Cardiac septum (tissue), 1 donor: Measurements from ENCODE around the gene SLC46A3. TPM values are rescaled to one million over a fixed set of nuclear protein-coding genes. Genes with fewer than 3 reads are reported as not detected.
A peak's percentile ranks its signal among the peaks of the same experiment; 100 is the strongest.
"Not testable (repeated sequence)": the region's sequence is repeated elsewhere in the genome, so short reads cannot be mapped to it uniquely, and the experiment has no call there.

ENCODE experiments used
- DNase-seq: peaks from one replicate; pipeline ENCODE4 v3.0.0-alpha.2; 2020; ENCODE audit warnings: low spot score
- intact Hi-C: fragments of 100-400 bp; cut with DNase I; formaldehyde crosslinking; loops from one replicate; pipeline ENCODE4 v1.14.0; 2022
- total RNA-seq: library from RNA; stranded (reverse); fragmentation: NEBNext Ultra II Directional; extraction: Animal tissue kit (Norgen Biotek cat#: 25700); gene quantifications from one replicate; pipeline ENCODE4 v1.2.1, GENCODE V29; 2021
- donor health status: DM: no; HTN: no; CAD: no.

SLC46A3 gene
- total RNA-seq, 1 donor from 2014 or later = 9.9 TPM

GRCh38 chr13:28693605-28694491 lies 24.9 kb downstream of the SLC46A3 start:
- intact Hi-C loops, DNase-seq: not testable (repeated sequence)

GRCh38 chr13:28685892-28686291 lies 32.9 kb downstream of the SLC46A3 start:
- intact Hi-C loops = no loop called here
- DNase-seq = no peak

- intact Hi-C loops = no loop called here
- no peak for DNase-seq
These were observed 33.7 kb downstream of the SLC46A3 start for GRCh38 chr13:28685114-28685513.

GRCh38 chr13:28684257-28684656 lies 34.5 kb downstream of the SLC46A3 start:
- DNase-seq = no peak
- intact Hi-C loops = loop anchor here (5.0 kb wide), 1 partner anchor 113 kb away; no protein-coding TSS in a partner anchor

- intact Hi-C loops = loop anchor here (5.0 kb wide), 1 partner anchor 114 kb away; no protein-coding TSS in a partner anchor
- not testable (repeated sequence) for DNase-seq
These were observed 35.6 kb downstream of the SLC46A3 start for GRCh38 chr13:28683169-28683568.

GRCh38 chr13:28680541-28680940 lies 38.2 kb downstream of the SLC46A3 start:
- intact Hi-C loops = loop anchor here (5.0 kb wide), 1 partner anchor 117 kb away; no protein-coding TSS in a partner anchor
- no peak for DNase-seq

- intact Hi-C loops = loop anchor here (5.0 kb wide), 1 partner anchor 118 kb away; no protein-coding TSS in a partner anchor
These were observed 39.1 kb downstream of the SLC46A3 start for GRCh38 chr13:28679628-28680027.

GRCh38 chr13:28678809-28679208 lies 40.0 kb downstream of the SLC46A3 start:
- intact Hi-C loops = no loop called here
- no peak for DNase-seq

More at GRCh38 chr13:28679628-28680027, 39.1 kb downstream of the SLC46A3 start:
- DNase-seq = no peak

- intact Hi-C loops = no loop called here
These were observed 47.5 kb downstream of the SLC46A3 start for GRCh38 chr13:28671126-28671792.

GRCh38 chr13:28666897-28667488 lies 51.8 kb downstream of the SLC46A3 start:
- intact Hi-C loops = no loop called here
- DNase-seq = no peak

More at GRCh38 chr13:28671126-28671792, 47.5 kb downstream of the SLC46A3 start:
- no peak for DNase-seq

- intact Hi-C loops = loop anchor here (5.0 kb wide), 1 partner anchor 58 kb away; the partner anchor contains the start of gene SLC46A3
- no peak for DNase-seq
These were observed 59.2 kb downstream of the SLC46A3 start for GRCh38 chr13:28659621-28659970.

GRCh38 chr13:28658796-28659620 lies 59.8 kb downstream of the SLC46A3 start, which contains the start of gene POMP:
Gene POMP, plus strand, starts transcription at chr13:28659130. Its CDS starts 55 bp downstream, at chr13:28659185.
- DNase-seq = peak; percentile 98
- intact Hi-C loops = loop anchor here (5.0 kb wide), 1 partner anchor 58 kb away; the partner anchor contains the start of gene SLC46A3

- intact Hi-C loops = loop anchor here (5.0 kb wide), 1 partner anchor 59 kb away; the partner anchor contains the start of gene SLC46A3
- no peak for DNase-seq
These were observed 60.3 kb downstream of the SLC46A3 start for GRCh38 chr13:28658539-28658795.

- intact Hi-C loops = loop anchor here (5.0 kb wide), 1 partner anchor 59 kb away; the partner anchor contains the start of gene SLC46A3
- no peak for DNase-seq
These were observed 60.8 kb downstream of the SLC46A3 start for GRCh38 chr13:28657784-28658538.

- DNase-seq = no peak
- intact Hi-C loops = loop anchor here (5.0 kb wide), 1 partner anchor 62 kb away; the partner anchor contains the start of gene SLC46A3
These were observed 63.2 kb downstream of the SLC46A3 start for GRCh38 chr13:28655561-28655960.

- DNase-seq = no peak
- intact Hi-C loops = no loop called here
These were observed 64.5 kb downstream of the SLC46A3 start for GRCh38 chr13:28654276-28654675.

GRCh38 chr13:28653111-28653510 lies 65.7 kb downstream of the SLC46A3 start:
- intact Hi-C loops = no loop called here

GRCh38 chr13:28651810-28652401 lies 66.9 kb downstream of the SLC46A3 start:
- intact Hi-C loops = no loop called here
- no peak for DNase-seq

More at GRCh38 chr13:28653111-28653510, 65.7 kb downstream of the SLC46A3 start:
- DNase-seq = no peak
